Sigmoid colon (tissue), 4 donors: ENCODE data around the gene CDC20.

Experiments used
- EP300 ChIP-seq, 4 donors: sonication (generic); formaldehyde crosslinking; IDR thresholded peaks; one replicate each; pipeline ENCODE4 v1.6.1; 2017; ENCODE audit warnings: antibody characterized with exemption in 4 of 4
- POLR2A ChIP-seq, 2 donors: fragments of 450-650 bp; IDR thresholded peaks; one replicate each; pipeline ENCODE4 v1.6.1; 2016; ENCODE audit warnings: antibody characterized with exemption in 2 of 2, mild to moderate bottlenecking in 2 of 2, moderate library complexity in 2 of 2
- TF ChIP-seq, protein P1 (sequence below), 4 experiments: fragments of 450-650 bp in 3 of 4; fragments of 200-600 bp in 1 of 4; IDR thresholded peaks; one replicate each; pipeline ENCODE4 v1.5.1; 2016 to 2019; ENCODE audit warnings: antibody characterized with exemption in 4 of 4, mild to moderate bottlenecking in 3 of 4, moderate library complexity in 2 of 4

DNA sequence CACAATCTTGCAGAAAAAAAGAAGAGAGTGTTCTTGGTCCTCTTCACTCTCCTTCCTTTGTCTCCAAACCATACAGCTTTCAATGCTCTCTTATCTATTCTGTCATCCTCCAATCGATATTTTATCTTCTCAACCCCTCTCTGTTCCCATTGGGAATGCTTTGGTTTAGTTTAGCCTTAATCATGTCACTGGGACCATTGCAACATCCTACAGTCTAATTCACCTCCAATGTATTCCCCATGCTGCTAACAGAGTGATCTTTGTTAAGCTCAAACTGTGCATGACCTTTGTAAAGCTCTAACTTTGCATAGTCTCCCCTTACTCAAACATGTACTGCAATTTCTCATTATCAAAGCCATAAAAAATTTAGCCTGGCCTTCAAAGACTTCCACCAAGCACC lies 18.2 kb upstream of the CDC20 start:
- TF ChIP-seq, protein P1, sequence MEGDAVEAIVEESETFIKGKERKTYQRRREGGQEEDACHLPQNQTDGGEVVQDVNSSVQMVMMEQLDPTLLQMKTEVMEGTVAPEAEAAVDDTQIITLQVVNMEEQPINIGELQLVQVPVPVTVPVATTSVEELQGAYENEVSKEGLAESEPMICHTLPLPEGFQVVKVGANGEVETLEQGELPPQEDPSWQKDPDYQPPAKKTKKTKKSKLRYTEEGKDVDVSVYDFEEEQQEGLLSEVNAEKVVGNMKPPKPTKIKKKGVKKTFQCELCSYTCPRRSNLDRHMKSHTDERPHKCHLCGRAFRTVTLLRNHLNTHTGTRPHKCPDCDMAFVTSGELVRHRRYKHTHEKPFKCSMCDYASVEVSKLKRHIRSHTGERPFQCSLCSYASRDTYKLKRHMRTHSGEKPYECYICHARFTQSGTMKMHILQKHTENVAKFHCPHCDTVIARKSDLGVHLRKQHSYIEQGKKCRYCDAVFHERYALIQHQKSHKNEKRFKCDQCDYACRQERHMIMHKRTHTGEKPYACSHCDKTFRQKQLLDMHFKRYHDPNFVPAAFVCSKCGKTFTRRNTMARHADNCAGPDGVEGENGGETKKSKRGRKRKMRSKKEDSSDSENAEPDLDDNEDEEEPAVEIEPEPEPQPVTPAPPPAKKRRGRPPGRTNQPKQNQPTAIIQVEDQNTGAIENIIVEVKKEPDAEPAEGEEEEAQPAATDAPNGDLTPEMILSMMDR (IDR thresholded peaks at IDR 0.05), result no peak
- TF ChIP-seq POLR2A (IDR thresholded peaks at IDR 0.05), result no peak
- no peak for TF ChIP-seq EP300 (IDR thresholded peaks at IDR 0.05)
